Dedifferentiated amniotic fluid mesenchymal stem cell (primary cell): Measurements from ENCODE around the gene TAS2R41.
"Not testable (repeated sequence)": the region's sequence is repeated elsewhere in the genome, so short reads cannot be mapped to it uniquely, and the experiment has no call there.

Source experiments
- DNase-seq: peaks from one replicate; pipeline ENCODE4 v3.0.0-alpha.2; 2016; ENCODE audit errors: extremely low spot score

TAS2R41 gene

DNA sequence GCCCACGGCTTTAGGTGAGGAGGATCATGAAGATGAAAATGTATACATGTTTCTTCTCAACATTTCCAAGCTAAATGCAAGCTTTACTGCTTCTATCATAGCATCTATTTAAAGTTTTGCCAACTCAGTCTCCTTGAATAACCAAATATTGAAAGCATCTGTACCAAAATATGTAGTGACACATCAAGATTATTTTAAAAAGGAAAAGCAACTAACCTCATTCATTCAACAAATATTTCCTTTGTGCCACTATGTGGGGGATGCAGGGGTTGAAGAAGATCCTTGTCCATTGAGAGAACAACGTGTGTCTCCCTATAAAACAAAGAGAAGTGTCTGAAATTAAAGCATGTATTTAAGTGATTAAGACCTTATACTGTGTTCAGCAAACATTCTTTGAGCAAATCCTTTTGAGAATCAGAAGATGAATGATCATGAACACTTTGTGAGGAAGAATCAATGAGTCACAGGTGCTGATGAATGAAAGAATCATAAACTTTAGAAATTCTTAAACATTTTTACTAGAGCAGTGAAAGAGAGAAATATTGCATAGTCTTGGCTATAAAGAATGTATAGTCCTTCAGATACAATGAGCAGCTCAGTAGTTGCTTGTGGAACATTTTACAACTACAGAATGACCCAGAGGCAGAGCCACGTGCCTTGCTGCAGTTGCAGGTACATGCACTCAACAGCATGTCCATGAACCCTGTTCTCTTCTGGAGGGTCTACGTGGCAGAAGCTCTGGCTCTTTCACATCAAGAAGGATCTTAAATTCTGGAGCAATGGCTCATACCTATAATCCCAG lies 20.5 kb upstream of the TAS2R41 start:
- DNase-seq, result peak; percentile 28

DNA sequence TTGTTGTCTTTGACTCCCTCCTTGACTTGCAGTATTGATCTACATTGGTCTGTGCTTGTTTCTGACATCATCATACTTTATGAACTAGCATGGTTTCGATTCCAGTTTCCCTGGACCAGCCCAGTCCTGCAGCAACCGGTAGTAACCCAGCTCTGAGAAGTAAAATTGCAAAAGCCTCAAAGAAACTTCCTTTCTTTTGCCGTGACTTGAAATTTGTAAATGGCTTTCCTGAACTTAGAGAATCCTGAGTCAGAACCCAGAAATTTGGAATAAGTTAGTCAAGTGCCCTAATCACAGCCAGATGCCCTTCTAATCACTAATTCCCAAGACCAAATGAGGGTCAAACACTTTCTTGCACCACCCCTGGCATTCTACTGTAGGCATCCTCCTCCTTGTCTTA lies 19.4 kb upstream of the TAS2R41 start:
- DNase-seq, result peak; percentile 61

DNA sequence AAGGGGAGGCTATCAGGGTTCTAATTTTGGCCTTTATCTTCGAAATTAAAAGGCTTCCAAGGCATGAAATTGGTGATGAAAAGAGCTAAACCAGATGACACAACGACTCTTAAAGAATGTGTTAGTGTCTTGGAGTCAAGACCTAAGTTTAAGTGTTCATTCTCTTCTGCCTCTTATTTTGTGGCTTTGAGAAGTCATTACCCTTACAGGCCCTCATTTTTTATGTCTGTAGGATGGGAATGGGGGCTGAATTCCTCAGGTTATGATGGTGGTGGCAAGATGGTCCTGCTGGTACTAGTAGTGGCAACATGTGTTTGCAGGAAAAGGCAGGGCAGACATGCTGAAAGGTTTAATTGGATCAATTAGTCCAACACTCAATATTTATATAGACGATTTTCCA lies 19.0 kb upstream of the TAS2R41 start:
- DNase-seq, result no peak

DNA sequence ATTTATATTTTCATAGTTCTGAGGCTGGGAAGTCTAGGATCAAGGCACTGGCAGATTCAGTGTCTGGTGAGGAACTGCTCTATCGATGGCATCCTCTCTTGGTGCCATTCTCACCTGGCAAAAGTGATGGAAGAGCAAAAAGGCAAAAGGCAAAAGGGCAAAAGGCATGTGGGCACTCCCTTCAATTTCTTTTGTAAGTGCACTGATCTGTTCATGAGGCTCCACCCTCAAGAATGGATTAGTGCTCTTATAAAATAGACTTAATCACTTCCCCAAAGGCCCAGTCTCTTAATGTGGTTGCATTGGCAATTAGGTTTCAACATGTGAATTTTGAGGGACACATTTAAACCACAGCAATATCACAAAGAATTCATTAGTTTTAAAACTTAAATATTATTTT lies 18.3 kb upstream of the TAS2R41 start:
- no peak for DNase-seq

DNA sequence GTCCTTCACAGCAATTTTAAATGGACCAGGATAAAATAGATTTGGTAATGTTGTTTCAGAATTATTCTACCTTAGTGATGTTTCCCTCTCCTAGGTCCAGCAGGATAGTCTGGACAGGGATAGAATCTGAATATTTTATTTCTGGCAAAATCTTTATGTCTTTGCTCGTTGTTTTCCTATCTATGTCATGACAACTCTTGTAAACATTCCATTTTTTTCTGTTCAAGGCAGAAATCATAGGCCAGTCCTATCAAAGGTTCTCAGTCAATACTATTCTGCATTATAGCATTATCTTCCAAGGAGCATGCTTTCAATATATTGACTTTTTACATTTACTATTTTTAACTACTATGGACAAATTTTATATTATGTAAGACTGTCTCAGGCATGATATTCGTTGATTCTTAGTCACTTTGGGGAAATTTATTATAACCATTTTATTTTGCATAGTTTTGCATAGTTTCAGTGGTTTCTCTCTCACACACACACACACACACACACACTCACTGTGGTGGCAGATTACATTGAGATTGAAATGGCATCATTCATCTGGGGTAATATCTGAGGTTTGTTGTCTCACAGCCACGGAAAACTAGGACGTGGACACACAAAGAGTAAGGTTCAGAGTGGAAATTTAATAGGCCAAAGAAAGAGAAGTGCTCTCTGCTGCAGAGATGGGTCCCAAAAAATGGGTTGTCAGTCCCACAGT lies 17.2 kb upstream of the TAS2R41 start:
- DNase-seq, result no peak

DNA sequence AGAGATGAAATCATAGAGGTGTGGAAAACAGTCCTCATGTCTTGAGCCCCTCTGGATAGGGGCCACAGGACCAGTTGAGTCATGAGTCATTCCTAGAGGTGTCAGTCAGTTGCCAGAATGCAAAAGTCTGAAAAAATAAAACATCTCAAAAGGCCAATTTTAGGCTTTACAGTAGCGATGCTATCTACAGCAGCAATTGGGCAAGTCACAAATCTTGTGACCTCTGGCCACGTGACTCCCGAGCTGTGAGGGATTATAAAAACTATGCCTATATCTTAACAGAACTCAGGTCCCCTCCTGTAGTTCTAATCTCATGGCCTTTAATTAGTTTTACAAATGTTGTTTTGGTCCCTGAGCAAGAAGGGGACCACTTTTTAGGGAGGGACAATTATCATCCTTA lies 15.6 kb upstream of the TAS2R41 start:
- DNase-seq, result no peak

DNA sequence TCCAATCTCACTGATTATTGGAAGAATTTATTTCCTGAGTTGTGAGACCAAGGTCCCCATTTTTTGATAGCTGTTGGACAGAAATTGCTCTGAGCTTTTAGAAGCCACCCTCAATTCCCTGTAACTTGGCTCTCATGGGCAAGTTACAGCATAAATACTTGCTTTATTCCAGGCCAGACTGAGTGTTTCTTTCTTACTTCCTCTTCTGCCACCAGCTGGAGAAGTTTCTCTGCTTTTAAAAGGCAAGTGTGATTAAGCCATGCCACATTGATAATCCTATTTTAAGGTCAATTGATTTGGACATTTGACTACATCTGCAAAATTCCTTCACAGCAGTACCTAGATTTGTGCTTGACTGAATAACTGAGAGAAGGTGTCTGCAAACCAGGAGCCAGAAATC lies 14.1 kb upstream of the TAS2R41 start:
- no peak for DNase-seq

DNA sequence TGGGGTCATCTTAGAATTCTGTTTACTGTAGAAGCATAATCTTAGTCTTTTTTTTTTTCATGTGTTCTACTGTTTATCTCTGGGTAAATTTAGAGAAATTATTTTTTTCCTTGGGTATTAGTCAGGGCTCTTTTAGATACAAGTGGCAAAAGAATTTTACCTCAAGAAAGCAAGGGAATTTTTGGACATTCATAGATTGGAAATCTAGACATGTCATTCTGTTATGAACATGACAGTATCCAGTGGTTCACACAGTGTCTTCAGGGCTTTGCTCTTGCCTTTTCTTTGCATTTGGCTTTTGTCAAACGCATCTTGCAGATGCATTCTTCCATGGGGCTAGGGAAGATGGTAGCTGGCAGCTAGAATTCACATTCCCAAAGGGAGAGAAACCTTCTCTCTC lies 13.7 kb upstream of the TAS2R41 start:
- DNase-seq, result no peak

DNA sequence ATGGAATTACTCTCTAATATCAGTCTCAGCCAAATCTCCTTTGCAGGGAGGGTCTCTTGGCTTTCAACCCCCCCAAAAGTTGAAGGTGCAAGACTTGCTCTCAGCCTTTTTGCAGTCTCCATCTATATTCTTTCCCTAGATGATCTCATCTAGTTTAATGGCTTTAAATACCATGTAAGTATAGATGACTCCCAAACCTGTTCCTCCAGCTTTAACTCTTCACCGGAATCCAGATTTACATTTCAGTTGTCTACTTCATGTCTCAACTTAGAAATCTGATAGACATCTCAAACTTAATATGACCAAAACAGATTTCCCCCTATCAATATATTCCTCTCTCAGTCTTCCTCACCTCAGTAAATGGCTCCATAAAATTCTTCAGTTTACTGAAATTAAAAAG lies 9.9 kb upstream of the TAS2R41 start:
- no peak for DNase-seq

DNA sequence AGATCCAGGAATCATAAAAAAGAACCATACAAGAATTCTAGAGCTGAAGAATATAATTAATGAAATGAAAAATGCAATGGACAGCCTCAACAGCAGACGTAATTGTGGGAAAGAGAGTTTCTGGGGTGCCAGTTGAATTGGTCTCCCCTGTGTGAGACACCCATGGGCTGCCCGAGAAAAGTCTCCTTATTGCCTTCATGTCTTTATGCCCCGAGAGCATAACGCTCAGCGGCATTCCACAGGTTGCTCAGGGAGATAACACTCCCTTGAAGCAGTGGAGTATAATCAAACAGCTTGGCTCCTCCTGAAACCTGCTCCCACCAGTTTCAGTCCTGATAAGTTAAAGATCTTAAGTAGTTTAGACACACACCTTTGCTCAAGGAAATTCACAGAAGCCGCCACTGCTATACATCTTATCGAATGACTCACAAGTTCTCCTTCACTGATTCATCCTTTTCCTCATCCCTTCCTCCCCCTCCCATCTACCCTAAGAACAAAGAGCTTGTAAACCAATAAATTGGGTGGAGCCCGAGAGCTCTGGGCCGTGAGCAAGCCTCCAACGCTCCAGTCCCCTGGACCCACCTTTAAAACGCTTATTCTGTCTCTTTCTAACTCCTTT lies 5.5 kb upstream of the TAS2R41 start:
- DNase-seq, result not testable (repeated sequence)

DNA sequence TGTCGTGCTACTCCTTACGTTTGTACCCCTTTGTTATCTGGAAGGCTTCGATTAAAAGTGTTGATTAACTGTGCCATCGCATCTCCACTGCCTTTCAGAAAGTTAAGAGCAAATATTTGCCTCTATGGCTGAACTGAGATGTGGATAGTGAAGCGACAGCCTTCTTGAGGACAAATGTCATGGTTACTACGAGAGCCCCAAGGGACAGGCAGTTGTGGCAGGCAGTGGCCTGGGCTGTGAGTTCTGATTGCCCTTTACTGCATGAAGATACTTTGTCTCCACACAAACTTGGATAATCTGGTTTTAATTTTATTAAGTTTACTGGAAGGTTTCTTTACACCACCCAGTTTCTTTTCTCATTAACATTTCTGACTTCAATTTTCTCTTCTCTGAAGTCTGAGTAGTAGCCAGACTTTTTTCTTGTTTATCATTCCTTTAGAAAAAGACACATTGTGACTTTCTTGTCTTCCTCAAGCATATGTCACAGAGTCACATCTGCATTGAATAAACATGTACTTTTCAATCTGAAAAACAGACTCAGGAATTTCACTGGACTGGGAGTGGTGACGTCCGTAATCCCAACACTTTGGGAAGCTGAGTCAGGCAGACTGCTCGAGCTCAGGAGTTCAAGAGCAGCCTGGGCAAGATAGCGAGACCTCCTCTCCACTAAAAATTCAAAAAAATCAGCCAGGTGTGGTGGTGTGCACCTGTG lies 1.5 kb downstream of the TAS2R41 start:
- DNase-seq, result no peak

DNA sequence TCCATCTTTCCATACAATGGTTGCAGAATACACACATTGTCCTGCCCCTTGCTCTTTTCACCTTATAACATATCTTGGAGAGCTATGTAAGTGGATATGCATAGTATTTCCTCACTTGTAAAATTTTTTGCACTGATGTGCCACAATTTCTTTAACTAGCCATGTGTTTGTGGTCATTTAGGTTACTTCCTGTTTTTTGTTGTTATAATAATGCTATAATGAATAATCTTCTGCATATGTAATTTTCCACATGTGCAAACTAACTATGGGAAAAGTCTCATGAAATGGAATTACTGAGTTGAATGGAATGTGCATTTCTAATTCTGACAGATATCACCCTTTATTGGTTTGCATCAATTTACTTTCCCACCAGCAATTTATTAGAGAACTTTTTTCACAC lies 2.8 kb downstream of the TAS2R41 start:
- DNase-seq, result no peak

DNA sequence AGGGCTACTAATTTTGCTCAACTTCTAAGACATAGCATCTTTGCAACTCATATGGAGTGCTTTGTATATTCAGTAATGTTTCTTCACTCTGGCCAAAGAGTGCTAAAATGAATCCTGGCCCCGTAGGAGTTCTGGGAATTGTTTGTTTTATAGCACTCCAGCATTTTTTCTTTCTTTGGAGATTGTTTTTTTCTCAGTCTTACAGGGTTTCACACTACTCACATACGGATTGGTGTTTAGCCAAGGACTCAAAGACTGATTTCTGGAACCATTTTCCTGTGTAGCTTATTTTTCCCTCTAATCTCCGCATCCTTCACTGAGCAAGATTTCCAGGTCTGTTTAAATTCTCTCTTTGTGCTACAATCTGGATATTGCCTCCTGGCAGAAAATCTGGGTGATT lies 6.4 kb downstream of the TAS2R41 start:
- DNase-seq, result no peak

DNA sequence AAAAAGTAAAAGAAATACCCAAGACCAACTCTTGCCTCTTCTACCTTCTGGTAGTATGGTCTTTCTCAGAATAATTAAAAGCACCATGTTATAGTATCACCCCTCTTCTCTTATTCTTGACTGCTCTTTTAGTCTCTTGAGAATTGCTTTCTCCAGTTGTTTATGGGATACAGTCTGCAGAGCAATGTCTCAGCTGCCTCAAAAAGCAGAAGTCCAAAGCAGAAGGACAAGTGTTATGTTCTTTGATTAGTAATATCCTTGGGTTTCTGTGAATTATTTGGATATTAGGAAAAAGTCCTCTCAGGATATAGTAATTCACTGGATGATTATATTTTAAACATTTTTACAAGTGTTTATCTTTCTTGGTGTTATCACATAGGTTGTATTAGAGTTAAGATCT lies 7.4 kb downstream of the TAS2R41 start:
- no peak for DNase-seq

DNA sequence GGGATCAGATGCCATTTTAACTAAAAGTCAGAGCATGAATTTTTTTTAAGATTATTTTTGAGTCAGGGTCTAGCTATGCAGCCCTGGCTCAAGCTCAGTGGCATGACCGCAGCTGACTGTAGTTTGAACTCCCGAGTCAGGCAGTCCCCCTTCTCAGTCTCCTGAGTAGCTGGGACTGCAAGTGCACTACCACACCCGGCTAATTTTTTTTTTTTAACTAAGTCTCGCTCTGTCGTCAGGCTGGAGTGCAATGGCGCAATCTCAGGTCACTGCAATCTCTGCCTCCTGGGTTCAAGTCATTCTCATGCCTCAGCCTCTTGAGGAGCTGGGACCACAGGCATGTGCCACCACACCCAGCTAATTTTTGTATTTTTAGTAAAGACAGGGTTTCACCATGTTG lies 7.8 kb downstream of the TAS2R41 start:
- DNase-seq, result no peak

DNA sequence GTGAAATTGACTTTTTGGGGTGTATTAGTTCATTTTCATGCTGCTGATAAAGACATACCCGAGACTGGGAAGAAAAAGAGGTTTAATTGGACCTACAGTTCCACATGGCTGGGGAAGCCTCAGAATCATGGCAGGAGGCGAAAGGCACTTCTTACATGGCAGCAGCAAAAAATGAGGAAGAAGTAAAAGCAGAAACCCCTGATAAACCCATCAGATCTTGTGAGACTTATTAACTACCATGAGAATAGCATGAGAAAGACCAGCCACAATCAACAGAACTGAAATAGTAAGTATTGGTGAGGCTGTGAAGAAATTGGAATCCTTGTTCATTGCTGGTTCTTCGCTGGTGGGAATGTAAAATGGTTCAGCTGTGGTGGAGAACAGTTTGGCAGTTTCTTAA lies 8.6 kb downstream of the TAS2R41 start:
- not testable (repeated sequence) for DNase-seq

DNA sequence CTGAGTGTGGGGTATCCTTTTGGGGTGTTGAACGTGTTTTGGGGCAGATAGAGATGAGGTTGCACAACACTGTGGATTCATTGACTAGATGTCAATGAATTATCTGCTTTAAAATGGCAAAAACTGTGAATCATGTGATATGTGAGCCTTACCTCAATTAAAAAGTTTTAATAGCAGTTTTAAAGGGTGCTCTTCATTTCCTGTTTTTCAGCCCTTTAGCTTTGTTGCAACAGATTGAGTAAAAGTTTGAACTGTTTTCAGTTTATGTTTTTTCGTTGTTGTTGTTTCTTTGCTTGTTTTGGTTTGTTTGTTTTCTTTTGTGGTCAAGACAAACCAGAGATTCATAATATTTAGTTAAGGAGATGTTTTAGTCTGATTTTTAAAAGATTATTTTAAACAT lies 9.4 kb downstream of the TAS2R41 start:
- DNase-seq, result no peak

DNA sequence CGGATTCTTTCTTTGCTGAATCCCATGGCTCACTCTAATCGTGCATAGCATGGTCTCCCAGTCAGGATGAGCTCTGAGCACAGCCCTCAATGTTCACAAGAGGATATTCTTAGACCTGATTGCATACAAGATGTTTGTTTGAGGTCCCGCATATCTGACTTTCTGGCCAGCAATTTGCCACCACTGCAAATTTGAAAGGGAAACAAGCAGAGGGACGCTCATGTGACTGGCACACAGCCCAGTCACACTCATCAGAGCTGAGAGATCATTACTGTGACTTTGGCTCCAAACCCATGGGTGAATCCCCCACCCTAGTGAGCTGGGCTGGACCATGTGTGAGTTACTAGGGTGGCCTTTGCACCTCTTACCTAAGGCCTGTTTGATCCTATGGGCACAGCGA lies 9.9 kb downstream of the TAS2R41 start:
- DNase-seq, result no peak

DNA sequence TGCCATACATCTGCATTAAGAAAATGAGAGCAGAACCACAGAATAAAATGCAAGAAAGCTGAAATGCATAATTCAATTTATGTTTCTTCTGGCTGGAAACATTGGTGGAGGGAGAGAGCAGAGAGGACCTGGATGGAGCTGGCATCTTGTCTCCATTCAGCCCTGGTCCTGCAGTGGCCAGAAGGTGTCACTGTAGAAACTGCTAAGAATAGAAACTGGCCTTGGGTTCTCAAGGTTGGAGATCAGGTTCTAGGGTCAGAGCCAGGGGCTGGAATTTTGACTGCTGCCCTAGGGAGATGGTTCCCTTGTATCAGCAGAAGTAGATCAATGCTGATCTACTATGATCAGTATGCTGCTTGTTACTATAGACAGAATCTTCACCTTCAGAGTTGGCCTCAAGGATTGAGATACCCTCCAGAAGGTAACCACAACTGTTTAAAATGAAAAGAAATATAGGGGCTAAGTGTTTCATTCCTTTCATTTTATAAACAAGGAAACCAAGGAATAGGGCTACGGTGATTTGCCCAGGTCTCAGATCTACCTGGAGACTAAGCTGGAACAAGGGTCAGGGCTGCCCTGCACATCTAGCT lies 13.1 kb downstream of the TAS2R41 start:
- DNase-seq, result no peak

DNA sequence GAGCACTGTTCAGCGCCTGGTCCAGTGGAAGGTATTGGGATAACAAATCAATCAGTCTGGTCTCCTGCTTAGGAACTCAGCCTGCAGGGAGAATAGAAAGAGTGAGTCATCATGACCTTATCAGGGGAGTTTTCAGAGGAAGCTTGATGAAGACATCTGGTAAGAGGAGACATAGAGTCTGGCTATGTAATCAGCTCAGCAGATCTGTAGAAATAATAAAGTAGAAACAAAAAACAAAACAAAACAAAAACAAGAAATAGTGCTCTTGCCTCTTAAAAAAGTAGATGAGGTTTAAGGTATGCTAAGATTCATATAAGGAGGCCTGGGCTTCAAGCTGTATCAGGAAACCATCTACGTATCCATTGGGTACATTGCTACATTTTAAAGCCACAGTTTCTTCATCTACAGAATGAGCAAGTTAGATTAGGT lies 14.4 kb downstream of the TAS2R41 start:
- peak; percentile 49 for DNase-seq

DNA sequence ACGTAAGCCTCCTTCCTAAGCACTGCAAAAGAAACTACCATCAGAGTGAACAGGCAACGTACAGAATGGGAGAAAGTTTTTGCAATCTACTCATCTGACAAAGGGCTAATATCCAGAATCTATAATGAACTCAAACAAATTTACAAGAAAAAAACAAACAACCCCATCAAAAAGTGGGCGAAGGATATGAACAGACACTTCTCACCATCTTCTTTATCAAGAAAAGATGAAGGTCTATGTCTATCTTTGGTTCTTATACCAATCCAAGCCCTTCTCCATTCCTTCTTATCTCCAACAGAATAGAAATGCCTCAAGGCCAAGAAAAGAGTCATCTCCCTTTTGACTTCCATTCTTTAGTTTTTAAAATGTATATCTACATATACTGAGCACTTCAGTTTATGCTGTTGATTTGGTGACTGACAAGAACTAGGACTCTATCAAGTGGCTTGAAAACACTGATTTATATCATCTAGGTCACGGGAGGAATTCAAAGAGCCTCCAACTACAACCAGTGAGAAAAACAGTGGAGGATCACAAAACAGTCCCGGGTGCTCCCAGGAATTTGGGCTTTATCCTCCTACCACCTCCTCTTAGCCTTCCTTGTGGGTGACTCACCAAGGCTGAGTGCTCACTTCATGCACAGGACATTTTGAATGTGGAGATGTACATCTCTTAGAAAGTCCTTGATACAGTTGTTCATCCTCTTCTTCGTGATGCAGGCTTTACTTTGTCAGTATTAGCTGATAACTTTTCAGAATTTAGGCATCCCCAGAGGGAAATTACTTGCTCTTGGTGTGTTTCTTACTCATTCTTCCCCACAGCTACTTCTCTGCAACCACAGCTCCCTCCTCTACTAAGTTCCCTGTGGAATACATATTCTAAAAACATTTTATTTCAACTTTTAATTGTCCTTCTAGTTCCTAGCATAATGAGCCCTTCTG lies 15.4 kb downstream of the TAS2R41 start:
- DNase-seq, result no peak
